NCI-H2107 treated with DMSO at 0.1 percent for 48 hours (cell line): ENCODE measurements around the gene FUT7.
"Not testable (repeated sequence)": the region's sequence is repeated elsewhere in the genome, so short reads cannot be mapped to it uniquely, and the experiment has no call there.

Source experiments
- DNase-seq: peaks from one replicate; lab custom pipeline; 2025; ENCODE audit not compliant: unreplicated experiment; lab: John Stamatoyannopoulos, UW

The FUT7 gene

DNA sequence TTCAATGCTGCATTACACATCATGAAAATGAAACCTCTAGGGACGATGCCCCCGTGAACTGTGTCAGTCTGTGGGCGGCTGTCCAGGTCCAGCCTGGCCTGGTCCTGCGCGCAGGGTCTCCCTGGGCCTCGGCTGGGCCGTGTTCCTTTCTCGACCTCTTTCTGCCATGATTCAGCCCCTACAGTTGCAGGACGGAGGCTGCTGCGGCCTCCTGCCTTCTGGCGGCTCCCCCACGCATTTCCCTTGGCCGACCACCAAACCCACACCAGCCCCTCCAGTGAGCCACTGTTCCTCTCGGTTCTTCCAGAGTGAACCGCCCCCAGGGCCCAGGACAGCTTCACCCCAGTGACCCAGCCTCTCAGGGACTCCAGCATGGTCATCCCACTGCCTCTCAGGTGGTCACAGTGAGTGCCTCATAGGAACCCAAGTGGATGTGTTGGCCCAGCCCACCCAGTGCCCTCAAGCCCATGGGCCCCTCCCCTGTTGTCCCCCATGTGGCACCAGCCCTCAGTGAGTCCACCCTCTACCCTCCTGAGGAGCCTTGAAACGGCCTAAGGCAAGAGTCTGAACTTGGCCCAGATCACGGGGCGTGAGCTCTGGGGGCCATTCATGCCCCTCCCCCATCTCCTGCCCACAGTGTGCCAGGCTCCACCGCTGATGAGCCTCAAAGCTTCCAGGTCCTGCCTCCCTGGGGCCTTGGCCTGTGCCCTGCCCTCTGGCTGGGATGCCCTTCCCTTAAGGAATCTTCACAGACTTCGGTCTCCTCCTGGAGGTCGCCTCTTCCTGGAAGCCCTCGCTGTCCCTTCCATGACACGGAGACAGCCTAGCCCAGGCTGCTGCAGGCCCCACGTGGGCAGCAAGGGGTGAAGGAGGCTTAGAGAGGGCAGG, 25.5 kb downstream of the FUT7 start:
- DNase-seq = no peak

DNA sequence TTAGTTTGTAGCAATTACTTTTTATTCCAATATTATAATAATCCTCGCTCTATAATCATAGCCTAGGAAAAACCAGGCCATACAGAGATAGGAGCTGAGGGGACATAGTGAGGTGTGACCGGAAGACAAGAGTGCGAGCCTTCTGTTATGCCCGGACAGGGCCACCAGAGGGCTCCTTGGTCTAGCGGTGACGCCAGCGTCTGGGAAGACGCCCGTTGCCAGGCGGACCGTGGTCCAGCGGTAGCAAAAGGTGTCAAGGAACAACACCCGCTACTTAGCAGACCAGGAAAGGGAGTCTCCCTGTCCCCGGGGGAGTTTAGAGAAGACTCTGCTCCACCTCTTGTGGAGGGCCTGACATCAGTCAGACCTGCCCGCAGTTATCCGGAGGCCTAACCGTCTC, 27.6 kb downstream of the FUT7 start:
- not testable (repeated sequence) for DNase-seq

DNA sequence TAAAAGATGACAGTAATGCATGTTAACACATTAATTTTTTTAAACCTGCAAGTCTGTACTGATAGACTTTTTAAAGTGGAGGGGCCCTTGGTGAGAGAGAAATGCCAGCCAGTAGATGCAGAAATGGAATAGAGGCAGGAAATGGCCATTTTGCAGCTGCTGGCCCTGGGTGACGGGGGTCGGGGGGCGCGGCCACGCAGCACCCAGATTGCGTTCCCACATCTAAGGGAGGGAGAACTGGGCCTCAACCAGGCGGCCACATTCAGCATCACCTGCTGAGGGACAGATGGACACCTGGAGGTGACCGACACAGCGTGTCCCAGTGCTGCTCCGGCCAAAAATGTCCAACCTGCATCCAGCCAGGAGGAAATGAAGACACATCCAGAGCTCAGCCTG, 29.2 kb downstream of the FUT7 start:
- DNase-seq = no peak

DNA sequence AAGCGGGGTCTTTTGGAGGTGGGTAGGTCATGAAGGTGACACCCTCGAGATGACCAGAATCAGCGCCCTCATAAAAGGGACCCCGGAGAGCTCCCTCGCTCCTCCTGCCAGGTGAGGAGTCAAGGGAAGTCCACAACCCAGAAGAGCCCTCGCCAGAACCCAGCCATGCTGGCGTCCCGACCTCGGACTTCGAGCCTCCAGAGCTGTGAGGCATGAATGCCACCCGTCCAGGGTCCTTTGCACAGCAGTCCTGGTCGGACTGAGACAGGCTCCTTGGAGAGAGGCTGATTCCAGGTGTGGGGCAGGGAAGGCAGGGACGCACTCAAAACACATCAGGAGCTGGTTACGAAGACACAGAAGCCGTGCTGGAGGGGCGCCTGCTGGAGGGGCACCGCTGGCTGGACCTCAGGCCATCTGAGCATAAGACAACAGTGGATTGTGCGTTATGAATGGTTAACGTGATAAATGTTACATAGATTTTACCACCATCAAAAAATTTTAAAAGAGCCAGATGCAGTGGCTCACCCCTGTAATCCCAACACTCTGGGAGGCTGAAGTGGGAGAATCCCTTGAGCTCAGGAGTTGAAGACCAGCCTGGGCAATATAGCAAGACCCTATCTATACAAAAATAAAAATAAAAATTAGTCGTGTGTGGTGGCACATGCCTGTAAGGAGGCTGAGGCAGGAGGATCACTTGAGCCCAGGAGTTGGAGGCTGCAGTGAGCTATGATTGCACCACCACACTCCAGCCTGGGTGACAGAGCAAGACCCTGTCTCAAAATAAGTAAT, 29.8 kb downstream of the FUT7 start:
- DNase-seq = no peak

DNA sequence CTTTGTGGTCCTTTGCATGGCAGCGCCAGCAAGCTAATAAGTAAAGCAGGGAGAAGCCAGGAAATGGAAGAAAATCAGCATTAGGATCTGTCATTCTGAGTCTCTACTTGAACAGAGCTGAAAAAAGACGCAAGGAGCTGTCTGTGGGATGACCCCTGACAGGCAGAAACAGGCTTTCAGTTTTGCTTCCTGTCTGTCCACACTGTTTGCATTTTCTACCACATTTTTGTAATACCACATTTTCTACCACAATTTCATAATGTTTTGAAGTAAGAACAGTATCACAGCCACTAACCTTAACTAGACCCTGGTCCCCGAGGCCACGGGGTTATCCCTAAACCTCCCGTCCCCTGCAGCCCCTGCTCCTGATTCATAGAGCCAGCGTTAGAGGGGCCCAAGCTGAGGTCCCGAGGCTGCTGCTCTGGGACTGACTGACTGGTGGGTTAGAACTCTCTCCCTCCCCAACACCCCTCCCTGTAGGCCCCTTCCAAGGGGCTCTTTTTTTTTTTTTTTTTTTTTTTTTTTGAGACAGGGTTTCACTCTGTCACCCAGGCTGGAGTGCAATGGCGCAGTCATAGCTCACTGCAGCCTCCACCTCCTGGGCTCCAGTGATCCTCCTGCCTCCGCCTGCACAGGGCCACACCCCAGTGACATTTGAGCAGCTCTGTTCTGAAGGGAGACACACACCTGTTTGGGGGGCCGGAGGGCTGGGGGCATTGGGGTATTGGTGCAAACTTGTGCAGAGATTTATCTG, 31.5 kb downstream of the FUT7 start:
- DNase-seq = no peak

DNA sequence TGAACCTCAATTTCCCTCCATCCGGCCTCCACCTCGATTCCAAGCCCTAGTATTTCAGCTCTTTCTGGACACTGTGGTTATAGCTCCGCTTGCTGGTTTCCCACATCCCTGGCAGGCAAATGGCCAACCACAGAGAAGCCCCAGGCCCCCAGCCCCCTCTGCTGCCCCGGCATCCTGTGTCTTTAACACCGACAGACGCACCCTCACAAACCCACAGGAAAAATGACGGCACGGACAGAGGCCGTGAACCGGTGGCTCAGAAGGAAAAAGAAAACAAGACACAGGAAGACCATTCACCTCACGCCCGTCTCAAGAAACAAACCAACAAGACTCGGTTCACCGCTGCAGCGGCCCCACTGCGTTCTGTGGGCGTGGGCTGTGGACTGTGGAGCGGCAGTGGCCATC, 34.1 kb downstream of the FUT7 start:
- DNase-seq = no peak

DNA sequence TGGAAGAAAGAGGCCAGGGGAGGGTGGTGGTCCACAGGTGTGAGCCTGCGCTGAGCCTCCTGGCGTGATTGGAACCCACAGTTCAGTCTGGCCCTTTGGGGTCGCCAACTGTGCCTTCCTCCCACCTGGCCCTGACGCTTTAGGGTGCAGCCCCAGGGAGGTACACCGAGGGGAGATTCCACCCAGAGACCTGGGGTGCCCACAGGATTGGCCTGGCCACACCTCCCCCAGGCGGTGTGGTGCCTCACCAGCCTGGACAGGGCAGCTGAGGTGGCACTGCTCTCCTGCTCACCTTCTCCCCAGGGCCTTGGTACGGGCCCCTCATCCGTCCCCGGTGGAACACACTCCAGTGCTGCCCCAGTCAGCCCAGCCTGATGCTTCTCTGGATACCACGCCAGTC, 34.5 kb downstream of the FUT7 start:
- no peak for DNase-seq

DNA sequence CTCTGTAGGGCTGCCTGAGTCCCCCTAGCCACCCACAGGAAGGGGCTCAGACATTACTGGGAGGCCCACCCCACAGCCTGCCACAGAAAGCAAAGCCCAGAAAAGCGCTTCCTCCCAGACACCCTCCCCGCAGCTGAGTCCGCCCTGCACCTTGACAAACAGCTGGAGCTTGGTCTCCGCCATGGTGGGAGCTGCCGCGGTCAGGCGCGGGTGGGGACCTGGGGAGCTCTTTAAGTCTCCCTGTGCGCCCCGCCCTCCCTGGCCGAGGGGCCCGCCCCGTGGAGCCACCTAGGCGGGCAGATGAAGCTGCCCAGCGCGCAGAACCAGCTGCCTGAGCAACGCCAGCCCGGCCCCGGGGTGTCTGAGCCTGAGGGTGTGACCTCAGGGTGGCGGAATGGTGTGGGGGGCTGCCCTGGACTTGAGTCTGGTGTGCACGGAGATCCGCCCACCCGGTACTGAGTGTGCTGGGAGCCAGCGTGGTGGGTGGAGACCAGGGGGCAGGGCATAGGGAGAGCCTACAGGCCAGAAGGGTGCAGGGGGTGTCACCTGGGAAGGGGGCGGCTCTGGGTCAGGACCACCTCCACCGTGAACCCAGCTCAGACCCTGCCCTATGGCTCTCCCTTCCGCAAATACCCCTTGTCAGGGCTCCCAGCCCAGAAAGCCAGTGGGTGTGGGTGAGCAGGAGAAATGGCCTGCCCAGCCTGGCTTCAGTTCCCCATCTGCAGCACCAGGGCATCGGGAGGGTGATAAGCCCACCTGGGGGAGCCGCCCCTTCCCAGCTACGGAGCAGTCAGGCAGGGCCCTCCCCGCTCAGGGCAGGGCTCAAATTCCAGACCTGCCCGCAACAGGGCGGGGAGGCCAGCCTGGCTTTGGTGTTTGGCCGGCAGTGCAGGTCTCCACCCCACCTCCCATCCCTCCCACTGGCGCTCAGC, 35.3 kb downstream of the FUT7 start, which contains the start of gene CLIC3:
Gene CLIC3 (minus strand): TSS at position 208 of the 932 bp plus-strand sequence. CDS start 25 bp downstream, at position 183.
- no peak for DNase-seq

DNA sequence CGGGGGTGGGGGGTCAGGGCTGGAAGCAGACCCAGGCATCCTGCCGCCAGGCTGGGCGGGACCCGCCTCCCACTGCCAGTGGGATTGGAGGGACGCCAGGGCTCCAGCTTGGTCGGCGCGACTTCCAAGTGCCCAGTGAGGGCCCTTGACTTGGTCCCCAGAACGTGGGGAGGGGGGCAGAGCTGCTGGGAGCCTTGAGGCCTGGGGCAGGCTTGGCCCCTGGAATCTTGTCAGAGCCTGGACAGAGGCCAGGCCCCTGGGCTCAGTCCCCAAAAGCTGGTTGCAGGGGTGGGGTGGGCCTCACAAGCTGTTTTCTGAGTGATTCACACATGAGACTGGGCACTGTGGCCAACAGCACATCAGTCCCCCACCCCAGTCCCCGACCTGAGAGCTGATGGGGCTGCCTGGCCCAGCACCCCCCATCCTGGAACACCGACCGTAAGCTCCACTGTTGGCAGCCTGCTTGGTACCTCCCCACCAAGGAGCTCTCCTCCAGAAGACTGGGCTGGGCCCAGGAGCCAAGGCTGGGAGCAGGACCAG, 36.0 kb downstream of the FUT7 start:
- no peak for DNase-seq

DNA sequence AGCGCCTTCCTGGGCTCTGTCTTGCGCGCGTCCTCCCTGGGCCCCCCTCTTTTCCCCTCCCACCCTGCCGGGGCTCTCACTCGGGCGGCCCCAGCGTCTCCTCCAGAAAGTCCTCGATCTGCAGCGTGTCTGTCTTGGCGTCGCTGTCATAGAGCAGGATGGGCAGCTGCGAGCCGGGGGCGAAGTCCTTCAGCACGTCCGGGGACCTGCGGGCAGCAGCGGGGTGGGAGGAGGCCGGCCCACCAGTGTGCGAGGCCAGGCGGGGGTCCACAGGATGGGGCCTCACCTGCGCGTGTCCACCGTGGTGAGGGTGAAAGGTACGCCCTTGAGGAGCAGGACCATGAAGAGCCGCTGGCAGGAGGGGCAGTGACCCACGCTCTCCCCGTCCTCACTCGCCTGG, 36.5 kb downstream of the FUT7 start:
- no peak for DNase-seq

DNA sequence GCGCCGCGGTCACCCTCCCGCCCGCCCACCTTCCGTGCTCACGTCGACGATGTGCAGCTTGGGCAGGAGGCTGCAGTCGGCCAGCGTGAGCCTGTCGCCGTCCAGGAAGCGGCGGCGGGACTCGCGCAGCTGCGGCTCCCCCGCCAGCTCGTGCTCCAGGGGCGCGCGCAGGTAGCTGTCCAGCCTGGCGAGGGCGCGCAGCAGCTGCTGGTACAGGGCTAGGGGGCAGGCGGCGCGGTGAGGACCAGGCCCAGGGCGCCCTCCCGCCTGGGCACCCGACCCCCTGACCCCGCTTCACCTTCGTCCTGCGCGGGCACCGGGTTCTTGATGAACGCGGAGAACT, 37.0 kb downstream of the FUT7 start:
- no peak for DNase-seq

DNA sequence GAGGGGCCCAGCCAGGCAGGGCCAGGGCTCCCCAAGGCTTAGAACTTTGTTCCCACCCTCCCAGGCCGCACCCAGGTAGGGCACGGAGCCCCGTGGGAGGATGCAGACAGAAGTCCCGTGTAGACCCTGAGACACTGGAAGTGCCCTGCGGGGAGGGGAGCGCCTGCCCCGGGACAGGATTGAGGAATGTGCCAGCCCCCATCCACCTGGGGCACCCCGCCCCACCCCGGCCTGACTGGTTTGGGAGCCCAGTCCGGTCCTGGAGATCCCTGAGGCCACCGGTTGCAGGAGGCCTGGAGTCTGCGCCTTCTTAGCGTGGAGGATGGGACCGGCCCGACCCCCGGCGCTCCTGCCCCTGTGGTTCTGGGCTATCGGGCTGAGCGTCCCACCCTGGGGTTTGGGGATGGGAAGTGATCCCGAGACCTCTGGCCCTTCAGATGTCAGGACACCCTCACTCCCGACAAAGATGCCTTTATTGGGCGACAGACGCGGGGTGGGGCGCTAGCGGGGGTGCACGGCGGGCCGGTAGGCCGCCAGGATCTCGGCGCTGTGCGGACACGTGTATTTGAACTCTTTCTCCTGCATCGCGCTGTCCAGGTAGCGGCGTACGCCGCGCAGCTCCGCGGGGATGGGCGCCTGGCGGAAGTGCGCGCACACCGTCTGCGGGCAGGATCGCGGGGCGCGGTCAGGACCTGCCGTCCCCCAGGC, 37.6 kb downstream of the FUT7 start:
- no peak for DNase-seq

DNA sequence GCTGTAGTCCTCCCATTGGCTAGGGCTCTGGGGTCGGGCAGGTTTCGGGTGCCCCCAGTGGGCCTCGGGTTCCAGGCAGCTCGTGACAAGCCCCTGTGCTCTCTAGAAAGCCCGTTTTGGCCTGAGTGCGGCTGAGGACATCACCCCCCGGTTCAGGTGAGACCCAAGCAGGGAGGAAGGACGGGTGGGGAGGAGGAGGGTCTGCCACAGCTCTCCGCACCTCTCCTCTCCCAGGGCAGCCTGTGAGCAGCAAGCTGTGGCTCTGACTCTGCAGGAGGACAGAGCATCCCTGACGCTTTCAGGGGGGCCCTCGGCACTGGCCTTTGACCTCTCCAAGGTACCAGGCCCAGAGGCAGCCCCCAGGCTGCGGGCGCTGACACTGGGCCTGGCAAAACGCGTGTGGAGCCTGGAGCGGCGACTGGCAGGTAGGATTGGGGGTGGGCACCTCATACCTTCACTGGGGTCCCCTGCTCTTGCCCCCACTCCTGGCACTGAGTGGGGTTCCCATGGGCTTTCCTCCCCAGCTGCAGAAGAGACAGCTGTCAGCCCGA, 39.0 kb downstream of the FUT7 start:
- DNase-seq = no peak

DNA sequence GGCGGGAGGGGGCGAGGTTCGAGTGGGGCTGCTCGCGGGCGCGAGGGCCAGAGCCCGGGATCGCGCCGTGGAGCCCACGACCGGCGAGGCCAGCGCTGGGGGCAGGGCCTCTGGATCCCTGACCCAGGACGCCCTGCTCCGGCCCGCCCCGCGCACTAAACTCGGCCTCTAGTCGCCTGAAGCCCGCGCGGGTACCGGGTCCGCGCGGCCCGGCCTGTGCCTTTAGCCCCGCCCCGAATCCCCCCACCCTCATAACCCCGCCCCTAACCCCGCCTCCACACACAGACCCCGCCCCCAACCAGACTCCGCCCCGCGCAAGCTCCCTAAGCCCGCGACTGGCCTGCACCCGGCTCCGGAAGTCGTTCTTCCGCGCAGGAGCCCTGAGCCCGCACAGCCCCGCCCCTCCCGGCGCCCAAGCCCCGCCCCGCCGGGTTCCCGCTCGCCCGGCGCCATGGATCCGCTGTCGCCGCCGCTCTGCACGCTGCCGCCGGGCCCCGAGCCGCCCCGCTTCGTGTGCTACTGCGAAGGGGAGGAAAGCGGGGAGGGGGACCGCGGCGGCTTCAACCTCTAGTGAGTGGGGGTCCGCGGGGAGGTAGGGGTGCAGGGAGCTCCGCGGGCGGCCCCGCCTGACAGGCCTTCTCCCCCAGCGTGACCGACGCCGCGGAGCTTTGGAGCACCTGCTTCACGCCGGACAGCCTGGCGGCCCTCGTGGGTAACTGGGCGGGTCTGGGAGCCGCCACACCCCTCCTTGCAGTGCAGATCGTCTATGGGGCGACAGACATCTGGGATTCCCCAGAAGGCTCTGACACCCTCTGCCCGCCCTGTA, 39.7 kb downstream of the FUT7 start, which contains the start of gene PAXX:
Gene PAXX (plus strand): TSS at position 430 of the 826 bp plus-strand sequence. CDS start 22 bp downstream, at position 452.
- DNase-seq = peak; percentile 59

DNA sequence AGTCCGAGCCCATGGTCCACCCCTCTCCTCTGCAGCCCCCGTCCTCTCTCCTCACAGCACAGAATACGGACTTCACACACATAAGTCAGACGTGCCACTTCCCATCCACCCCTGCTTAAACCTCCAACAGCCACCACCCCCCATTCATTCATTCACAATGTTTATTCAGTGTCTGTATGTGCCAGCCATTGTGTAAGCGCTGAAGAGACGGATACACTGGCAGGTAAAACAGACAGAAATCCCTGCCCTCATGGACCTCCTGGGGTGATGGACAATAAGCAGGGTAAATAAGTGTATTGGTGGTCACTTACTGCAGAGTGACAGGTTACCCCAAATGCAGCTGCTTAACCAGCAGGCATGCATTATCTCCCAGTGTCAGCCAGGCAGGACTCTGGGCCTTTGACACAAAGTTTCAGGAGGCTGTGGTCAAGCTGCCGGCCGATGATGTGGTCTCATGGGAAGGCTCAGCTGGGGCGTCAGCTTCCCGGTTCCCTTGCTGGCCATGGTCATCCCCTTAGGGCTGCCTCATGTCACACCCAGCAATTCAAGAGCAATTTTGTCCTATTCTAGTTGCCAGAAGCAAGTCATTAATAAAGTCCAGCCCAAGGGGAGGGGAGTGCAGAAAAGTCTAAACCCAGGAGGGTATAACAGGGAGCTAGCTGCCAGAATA, 41.5 kb downstream of the FUT7 start:
- DNase-seq = no peak

DNA sequence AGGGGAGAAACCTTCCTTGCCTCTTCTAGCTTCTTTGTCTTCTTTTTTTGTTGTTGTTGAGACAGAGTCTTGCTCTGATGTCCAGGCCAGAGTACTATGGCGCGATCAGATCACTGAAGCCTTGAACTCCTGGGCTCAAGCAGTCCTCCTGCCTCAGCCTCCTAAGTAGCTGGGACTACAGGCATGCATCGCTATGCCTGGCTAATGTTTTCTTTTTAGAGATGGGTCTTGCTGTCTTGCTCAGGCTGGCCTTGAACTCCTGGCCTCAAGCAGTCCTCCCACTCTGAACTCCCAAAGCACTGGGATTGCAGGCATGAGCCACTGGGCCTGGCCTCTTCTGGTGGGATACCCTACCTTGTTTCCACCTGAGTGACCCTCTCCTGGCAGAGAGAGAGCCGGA, 43.0 kb downstream of the FUT7 start:
- no peak for DNase-seq

DNA sequence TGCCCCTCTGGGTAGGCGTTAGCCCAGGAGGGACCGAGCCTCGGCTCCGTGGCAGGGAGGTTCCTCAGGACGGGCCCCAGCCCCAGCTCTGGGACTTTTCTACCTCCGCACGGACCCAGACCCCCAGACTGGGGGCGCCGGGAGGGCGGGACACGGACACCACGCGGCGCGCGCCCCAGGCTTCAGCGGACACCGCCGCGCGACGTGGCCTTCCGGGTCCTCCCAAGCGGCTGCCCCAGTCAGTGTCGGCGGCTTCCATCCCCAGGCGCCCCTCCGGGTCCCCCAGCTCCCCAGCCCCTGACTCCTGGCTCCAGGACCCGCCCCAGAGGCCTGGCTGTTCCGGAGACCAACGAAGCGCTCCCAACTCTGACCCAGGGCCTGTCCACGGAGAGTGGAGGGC, 46.0 kb downstream of the FUT7 start:
- DNase-seq = no peak
